ENCODE measurements around the gene GLI3.

GLI3 gene

DNA sequence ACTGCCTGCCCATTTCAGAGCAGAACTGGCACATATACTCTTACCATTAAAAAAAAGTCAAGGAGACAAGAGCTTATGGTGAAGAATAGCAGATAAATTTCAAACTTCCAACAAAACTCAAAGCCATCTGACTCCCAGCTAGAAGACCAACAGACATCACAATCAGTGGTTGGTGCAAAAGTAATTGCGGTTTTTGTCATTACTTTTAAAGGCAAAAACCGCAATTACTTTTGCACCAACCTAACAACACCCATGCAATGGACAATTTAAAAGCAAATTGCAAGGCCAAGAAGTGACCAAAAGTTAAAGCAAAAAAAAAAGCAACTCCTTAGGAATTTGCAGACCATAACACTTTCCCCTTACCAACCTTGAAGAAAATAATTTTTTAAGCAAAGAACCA lies 18.8 kb downstream of the GLI3 start:
- Histone ChIP-seq H3K9me3 (ENCODE audit: severe bottlenecking) (no peaks in the 10 kb centered on the region), H3K4me1 (ENCODE audit: insufficient read depth, poor library complexity, severe bottlenecking) (peaks cover 28% of the 10 kb centered on the region), H3K27me3 (ENCODE audit: insufficient read depth, poor library complexity, severe bottlenecking) (no peaks in the 10 kb centered on the region), H3K4me3 (ENCODE audit: severe bottlenecking) (no peak overlapping the region), H3K27ac (ENCODE audit: poor library complexity, severe bottlenecking) (no peak overlapping the region), H3K36me3 (ENCODE audit: low read depth) (peaks cover 23% of the 10 kb centered on the region)
- TF ChIP-seq, protein P1, sequence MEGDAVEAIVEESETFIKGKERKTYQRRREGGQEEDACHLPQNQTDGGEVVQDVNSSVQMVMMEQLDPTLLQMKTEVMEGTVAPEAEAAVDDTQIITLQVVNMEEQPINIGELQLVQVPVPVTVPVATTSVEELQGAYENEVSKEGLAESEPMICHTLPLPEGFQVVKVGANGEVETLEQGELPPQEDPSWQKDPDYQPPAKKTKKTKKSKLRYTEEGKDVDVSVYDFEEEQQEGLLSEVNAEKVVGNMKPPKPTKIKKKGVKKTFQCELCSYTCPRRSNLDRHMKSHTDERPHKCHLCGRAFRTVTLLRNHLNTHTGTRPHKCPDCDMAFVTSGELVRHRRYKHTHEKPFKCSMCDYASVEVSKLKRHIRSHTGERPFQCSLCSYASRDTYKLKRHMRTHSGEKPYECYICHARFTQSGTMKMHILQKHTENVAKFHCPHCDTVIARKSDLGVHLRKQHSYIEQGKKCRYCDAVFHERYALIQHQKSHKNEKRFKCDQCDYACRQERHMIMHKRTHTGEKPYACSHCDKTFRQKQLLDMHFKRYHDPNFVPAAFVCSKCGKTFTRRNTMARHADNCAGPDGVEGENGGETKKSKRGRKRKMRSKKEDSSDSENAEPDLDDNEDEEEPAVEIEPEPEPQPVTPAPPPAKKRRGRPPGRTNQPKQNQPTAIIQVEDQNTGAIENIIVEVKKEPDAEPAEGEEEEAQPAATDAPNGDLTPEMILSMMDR (IDR thresholded peaks at IDR 0.05; ENCODE audit: poor library complexity, severe bottlenecking) = no peak
- no peak for ATAC-seq (ENCODE audit: low read depth)
- no peak for DNase-seq (ENCODE audit: low spot score)

DNA sequence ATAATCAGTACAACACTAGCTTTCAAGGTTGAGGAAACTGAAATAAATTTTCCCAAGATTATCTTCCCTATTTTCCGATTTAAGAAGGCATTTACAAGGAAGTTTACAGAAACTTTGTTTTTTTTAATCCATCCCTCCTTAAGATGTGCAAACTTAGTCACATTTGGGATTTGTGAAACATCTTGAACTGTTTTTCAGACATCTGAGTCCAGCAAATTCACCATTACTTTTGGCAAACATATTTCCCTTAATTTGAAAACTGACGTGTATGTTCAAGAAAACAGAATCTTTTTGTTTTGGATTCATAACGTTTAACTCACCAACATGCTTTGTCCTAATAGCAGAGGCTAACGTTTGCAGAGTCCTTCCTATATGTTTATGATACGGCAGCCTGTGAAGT lies 19.5 kb downstream of the GLI3 start:
- H3K4me1 ChIP-seq (ENCODE audit: insufficient read depth, poor library complexity, severe bottlenecking) = peaks cover 28% of the 10 kb centered on the region
- H3K27ac ChIP-seq (ENCODE audit: poor library complexity, severe bottlenecking) = no peak overlapping the region
- no peak for ATAC-seq (ENCODE audit: low read depth)
- H3K9me3 ChIP-seq (ENCODE audit: severe bottlenecking) = no peaks in the 10 kb centered on the region
- DNase-seq (ENCODE audit: low spot score) = no peak
- H3K36me3 ChIP-seq (ENCODE audit: low read depth) = peaks cover 22% of the 10 kb centered on the region
- H3K27me3 ChIP-seq (ENCODE audit: insufficient read depth, poor library complexity, severe bottlenecking) = no peaks in the 10 kb centered on the region
- H3K4me3 ChIP-seq (ENCODE audit: severe bottlenecking) = no peak overlapping the region
- TF ChIP-seq, protein P1 (IDR thresholded peaks at IDR 0.05; ENCODE audit: poor library complexity, severe bottlenecking) = no peak

DNA sequence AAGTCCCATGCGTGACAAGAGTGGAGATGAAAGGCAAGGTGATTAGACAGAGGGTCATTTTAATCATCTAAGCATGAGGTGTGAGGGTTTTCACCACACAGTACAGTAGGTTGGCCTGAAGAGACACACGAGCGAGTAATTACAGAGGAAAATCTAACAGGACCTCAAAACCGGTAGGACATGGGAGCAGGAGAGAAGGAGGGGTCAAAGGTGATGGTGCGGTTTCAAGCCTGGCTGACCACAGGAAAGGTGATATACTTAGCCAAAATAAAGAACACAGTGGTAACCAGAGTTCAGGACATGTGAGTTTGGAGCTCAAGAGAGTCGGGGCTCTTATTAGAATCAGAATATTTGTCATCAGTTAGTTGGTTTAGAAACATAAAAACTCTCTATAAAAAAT lies 20.0 kb downstream of the GLI3 start:
- no peak for ATAC-seq (ENCODE audit: low read depth)
- peaks cover 17% of the 10 kb centered on the region for H3K36me3 ChIP-seq (ENCODE audit: low read depth)

DNA sequence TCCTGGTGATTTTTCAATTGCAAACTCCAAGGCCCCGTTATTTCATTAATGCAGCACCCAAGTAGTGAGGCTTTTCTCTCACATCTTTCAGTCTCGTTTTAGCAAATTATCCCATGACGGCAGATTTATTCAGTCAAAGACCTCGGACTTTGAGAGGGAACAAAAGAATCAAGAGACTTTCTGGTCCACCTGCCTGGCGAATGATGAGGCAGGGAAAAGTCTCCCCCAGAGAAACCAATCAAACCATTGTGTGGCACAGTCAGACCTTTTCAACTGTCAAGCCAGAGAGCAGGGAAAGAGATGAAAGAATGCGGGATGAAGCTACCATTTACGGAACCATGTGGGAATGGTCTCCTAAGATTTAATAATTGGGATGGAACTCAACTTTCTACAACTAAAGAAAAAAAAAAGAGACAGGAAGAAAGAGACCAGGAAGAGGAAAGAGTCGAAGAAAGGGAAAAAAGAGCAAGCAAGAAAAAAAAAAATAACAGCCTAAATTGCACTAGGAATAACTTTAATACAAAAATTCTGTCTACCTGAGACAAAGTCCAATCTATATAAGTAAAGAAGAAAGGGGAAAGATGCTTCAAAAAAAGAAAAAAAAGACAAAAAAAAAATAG lies 22.8 kb downstream of the GLI3 start:
- no peaks in the 10 kb centered on the region for H3K27me3 ChIP-seq (ENCODE audit: insufficient read depth, poor library complexity, severe bottlenecking)
- no peak overlapping the region for H3K4me3 ChIP-seq (ENCODE audit: severe bottlenecking)
- no peak overlapping the region for H3K27ac ChIP-seq (ENCODE audit: poor library complexity, severe bottlenecking)
- DNase-seq (ENCODE audit: low spot score) (no peak), ATAC-seq (ENCODE audit: low read depth) (no peak)
- H3K4me1 ChIP-seq (ENCODE audit: insufficient read depth, poor library complexity, severe bottlenecking) = peaks cover 12% of the 10 kb centered on the region
- no peaks in the 10 kb centered on the region for H3K9me3 ChIP-seq (ENCODE audit: severe bottlenecking)
- TF ChIP-seq, protein P1 (IDR thresholded peaks at IDR 0.05; ENCODE audit: poor library complexity, severe bottlenecking) = no peak
- H3K36me3 ChIP-seq (ENCODE audit: low read depth) = peaks cover 6% of the 10 kb centered on the region; the same call in 1 of the 2 replicates

More for the DNA sequence above, 20.0 kb downstream of the GLI3 start:
- no peak for DNase-seq (ENCODE audit: low spot score)
- peaks cover 28% of the 10 kb centered on the region for H3K4me1 ChIP-seq (ENCODE audit: insufficient read depth, poor library complexity, severe bottlenecking)
- no peaks in the 10 kb centered on the region for H3K9me3 ChIP-seq (ENCODE audit: severe bottlenecking)
- no peak overlapping the region for H3K4me3 ChIP-seq (ENCODE audit: severe bottlenecking)
- no peak overlapping the region for H3K27ac ChIP-seq (ENCODE audit: poor library complexity, severe bottlenecking)
- TF ChIP-seq, protein P1 (IDR thresholded peaks at IDR 0.05; ENCODE audit: poor library complexity, severe bottlenecking) = no peak
- no peaks in the 10 kb centered on the region for H3K27me3 ChIP-seq (ENCODE audit: insufficient read depth, poor library complexity, severe bottlenecking)

DNA sequence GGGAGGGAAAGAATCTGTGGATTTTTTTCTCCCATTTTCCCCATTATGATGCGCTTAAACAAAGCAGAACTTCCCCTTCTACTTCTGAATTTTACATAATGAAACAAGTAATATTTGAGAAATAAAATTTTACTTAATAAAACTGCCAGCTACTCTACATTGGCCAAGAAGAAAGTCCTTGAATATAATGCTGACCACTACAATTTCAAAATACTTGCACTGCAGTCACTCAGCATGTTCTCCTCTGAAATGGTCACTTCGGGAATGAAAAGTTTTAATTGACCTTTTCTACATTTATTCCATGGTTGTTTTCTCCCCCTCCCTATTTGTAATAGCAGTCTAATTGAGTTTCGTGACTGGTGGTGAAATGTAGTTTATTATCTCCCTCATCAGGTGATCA lies 23.9 kb downstream of the GLI3 start:
- no peak for ATAC-seq (ENCODE audit: low read depth)
- H3K4me1 ChIP-seq (ENCODE audit: insufficient read depth, poor library complexity, severe bottlenecking) = peaks cover 1% of the 10 kb centered on the region
- H3K36me3 ChIP-seq (ENCODE audit: low read depth) = peaks cover 6% of the 10 kb centered on the region; the same call in 1 of the 2 replicates
- DNase-seq (ENCODE audit: low spot score) = no peak
- H3K27ac ChIP-seq (ENCODE audit: poor library complexity, severe bottlenecking) = no peak overlapping the region
- TF ChIP-seq, protein P1 (IDR thresholded peaks at IDR 0.05; ENCODE audit: poor library complexity, severe bottlenecking) = no peak
- H3K27me3 ChIP-seq (ENCODE audit: insufficient read depth, poor library complexity, severe bottlenecking) = no peaks in the 10 kb centered on the region
- H3K4me3 ChIP-seq (ENCODE audit: severe bottlenecking) = no peak overlapping the region
- no peaks in the 10 kb centered on the region for H3K9me3 ChIP-seq (ENCODE audit: severe bottlenecking)

Data from RWPE2 (cell line).